ENCODE results near the gene TRAF3IP1.

The TRAF3IP1 gene

DNA sequence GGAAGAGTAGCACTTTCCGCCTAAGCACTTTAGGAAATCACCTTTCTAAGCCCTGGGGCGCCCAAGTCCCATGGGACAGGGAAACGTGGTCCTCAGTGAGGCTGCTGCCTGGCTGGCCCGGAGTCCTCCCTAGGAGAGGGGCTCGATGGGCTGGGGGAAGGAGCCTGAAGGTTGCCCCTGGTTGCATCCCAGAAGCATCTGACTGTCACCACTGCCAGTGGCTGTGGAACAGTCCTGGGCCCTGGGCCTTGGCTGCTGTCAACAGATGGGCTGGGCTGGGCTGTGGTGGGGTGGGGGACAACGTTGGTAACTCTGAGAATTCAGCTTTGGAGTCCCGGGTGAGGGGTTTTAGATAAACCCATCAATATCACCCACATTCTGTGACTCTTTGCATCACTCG is 128.9 kb downstream of the TRAF3IP1 start:
- ATAC-seq (no peak), DNase-seq (no peak)

DNA sequence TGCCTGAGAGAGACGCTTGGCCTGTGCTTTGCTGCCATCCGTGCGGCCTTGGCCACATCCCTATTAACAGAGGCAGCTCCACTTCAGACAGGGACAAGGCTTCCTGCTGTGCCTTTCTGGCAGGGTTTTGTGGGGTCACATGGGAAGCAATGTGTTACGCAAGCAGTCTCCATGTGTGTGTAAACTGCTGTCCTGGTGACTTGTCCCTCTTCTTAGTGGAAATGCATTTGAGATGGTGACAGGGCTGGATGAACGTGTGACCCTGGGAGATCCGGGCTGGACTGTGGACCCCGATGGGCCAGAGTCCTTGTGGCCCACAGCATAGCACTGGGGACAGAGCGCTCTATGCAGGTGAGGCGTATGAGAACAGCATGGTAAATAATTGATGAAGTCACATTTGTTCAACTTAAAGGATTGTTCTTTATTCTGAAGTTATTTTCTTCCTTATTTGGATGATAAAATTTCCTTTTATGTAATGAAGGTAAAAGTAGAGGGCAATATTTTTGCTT is 129.6 kb downstream of the TRAF3IP1 start:
- DNase-seq = no peak
- ATAC-seq = no peak

DNA sequence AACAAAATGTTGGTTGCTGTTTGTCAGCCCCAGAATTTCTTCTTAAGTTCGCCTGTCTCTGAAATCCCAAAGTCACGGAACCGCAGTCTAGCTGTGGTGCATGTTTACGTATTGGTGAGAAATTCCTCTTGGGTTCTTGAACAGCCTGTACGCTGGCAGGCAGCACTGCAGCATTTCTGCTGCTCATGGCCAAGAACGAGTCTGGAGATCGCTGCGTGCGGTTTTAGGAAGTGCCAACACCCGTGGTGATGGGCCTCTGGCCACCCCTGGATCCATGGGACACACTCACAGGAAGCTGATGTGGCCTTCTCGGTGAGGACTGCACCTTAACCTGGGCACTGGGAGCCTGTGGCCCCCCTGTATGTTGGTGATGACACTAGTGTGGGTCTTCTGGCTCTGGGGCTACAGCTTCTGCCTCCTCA is 130.1 kb downstream of the TRAF3IP1 start:
- DNase-seq (no peak), ATAC-seq (no peak)
